Measurements from ENCODE around the gene KATNIP. TPM values are rescaled to one million over a fixed set of nuclear protein-coding genes. Genes with fewer than 3 reads are reported as not detected.
A peak's percentile ranks its signal among the peaks of the same experiment; 100 is the strongest.

KATNIP gene
- polyA plus RNA-seq, 4 donors, result 1.9 to 17.5 (median 10.5) TPM

DNA sequence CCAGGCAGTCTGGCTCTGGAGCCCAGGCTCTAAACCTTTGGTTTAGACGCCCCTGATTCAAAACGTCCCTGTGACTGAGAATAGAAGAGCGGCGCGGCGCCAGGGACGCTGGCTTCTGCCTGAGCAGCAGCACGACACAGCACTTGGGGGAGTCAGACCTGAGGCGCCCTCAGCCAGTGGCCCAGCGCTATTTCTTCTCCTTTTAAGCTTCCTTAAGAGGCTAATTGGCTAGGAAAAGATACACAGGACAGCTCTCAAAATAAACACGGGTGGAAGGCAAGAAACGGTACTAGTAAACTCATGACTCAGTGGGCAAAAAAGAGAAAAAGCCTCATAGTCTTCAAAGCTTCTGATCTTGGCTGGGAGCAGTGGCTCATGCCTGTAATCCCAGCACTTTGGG lies 35.1 kb upstream of the KATNIP start:
- Histone ChIP-seq H3K27ac (ENCODE audit: low read depth in 1 of 3, low read length in 2 of 3) (peak overlapping the region in 1 of 3 donors; percentile 35), H3K27me3 (ENCODE audit: control insufficient read depth in 3 of 3, insufficient read depth in 3 of 3, low read length in 3 of 3) (no peaks in the 10 kb centered on the region), H3K36me3 (ENCODE audit: control insufficient read depth in 3 of 3, insufficient read depth in 2 of 3, low read depth in 1 of 3, low read length in 3 of 3) (peaks cover 9 to 58% (median 10%) of the 10 kb centered on the region in 3 donors), H3K9me3 (ENCODE audit: control insufficient read depth in 2 of 2, insufficient read depth in 1 of 2, low read depth in 1 of 2, low read length in 1 of 2) (no peaks in the 10 kb centered on the region), H3K4me3 (ENCODE audit: low read depth in 1 of 3, low read length in 3 of 3) (no peak overlapping the region), H3K4me1 (ENCODE audit: control insufficient read depth in 3 of 3, insufficient read depth in 2 of 3, low read depth in 1 of 3, low read length in 2 of 3) (no peaks in the 10 kb centered on the region)
- FAIRE-seq (no peak), DNase-seq (no peak)
- 84 to 90% (median 84%) methylated on average over 12 of the region's 12 CpGs for WGBS, 3 donors

DNA sequence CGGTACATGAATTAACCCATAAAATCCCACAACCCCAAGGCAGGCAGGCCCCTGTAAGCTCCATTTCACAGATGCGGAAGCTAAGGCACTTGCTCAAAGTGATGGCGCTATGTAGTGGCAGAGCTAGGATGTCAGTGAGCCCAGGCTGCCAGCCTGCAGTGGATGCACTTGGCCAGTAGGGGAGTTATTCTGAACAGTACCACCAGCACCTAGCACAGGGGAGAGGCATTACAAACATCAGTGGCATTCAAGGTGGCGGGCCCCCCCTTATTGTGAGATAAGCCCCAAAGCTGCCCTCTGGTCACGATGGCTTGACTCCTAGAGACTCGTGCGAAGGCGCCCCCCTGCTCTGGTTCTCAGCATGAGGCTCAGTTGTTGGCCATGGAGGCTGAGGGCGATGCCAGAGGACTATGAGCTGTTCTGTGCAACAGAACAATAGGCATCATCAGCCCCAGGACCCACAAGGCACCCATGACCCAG lies 34.0 kb upstream of the KATNIP start:
- no peak overlapping the region for H3K27ac ChIP-seq (ENCODE audit: low read depth in 1 of 3, low read length in 2 of 3)
- peaks cover 5 to 56% (median 8%) of the 10 kb centered on the region in 3 donors for H3K36me3 ChIP-seq (ENCODE audit: control insufficient read depth in 3 of 3, insufficient read depth in 2 of 3, low read depth in 1 of 3, low read length in 3 of 3)
- no peak overlapping the region for H3K4me3 ChIP-seq (ENCODE audit: low read depth in 1 of 3, low read length in 3 of 3)
- no peaks in the 10 kb centered on the region for H3K4me1 ChIP-seq (ENCODE audit: control insufficient read depth in 3 of 3, insufficient read depth in 2 of 3, low read depth in 1 of 3, low read length in 2 of 3)
- no peaks in the 10 kb centered on the region for H3K27me3 ChIP-seq (ENCODE audit: control insufficient read depth in 3 of 3, insufficient read depth in 3 of 3, low read length in 3 of 3)
- FAIRE-seq (no peak), DNase-seq (peak; percentile 5 to 19)
- WGBS, 3 donors, result 90 to 94% (median 93%) methylated on average over 9 of the region's 9 CpGs
- H3K9me3 ChIP-seq (ENCODE audit: control insufficient read depth in 2 of 2, insufficient read depth in 1 of 2, low read depth in 1 of 2, low read length in 1 of 2), result no peaks in the 10 kb centered on the region

DNA sequence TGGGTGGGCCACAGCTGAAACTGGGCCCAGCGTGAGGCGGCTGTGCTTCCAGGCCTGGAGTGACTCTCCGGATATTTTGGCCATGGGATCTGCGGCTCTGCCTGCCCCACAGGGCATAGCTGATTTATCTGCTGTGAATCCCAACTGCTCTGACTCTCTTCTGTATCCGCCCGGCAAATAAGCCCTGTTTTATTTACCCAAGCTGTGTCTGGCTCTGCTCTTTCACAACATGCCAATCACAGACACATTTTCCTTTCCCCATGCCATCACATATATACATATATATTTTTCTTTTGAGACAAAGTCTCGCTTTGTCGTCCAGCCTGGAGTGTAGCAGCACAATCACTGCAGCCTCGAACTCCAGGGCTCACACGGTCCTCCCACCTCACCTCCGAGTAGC lies 33.6 kb upstream of the KATNIP start:
- Histone ChIP-seq H3K4me1 (ENCODE audit: control insufficient read depth in 3 of 3, insufficient read depth in 2 of 3, low read depth in 1 of 3, low read length in 2 of 3) (no peaks in the 10 kb centered on the region), H3K27me3 (ENCODE audit: control insufficient read depth in 3 of 3, insufficient read depth in 3 of 3, low read length in 3 of 3) (no peaks in the 10 kb centered on the region), H3K36me3 (ENCODE audit: control insufficient read depth in 3 of 3, insufficient read depth in 2 of 3, low read depth in 1 of 3, low read length in 3 of 3) (peaks cover under 1 to 56% (median 8%) of the 10 kb centered on the region in 3 donors), H3K9me3 (ENCODE audit: control insufficient read depth in 2 of 2, insufficient read depth in 1 of 2, low read depth in 1 of 2, low read length in 1 of 2) (no peaks in the 10 kb centered on the region), H3K27ac (ENCODE audit: low read depth in 1 of 3, low read length in 2 of 3) (no peak overlapping the region), H3K4me3 (ENCODE audit: low read depth in 1 of 3, low read length in 3 of 3) (no peak overlapping the region)
- 93 to 97% (median 94%) methylated on average over 11 of the region's 11 CpGs for WGBS, 3 donors
- no peak for DNase-seq
- no peak for FAIRE-seq

DNA sequence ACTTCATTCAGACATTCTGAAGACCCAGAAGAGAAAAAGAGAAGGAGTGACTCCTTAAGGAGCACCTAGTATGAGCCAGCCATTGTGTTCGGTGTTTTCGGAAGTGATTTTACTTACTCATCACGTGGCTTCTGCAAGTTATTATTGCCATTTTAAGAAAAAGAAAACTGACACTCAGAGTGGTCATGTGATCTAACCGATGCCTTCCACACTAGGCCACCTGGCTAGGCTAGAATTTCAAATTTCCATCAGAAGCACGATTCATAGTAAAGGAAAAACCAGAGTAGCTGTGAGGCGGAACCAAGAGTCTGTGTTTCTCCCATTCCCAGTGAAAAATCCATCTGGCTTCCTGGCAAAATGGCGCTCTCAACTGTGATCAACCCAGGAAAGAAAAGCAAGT lies 32.3 kb upstream of the KATNIP start:
- WGBS, 3 donors, result 96 to 98% (median 96%) methylated on average over 7 of the region's 7 CpGs
- DNase-seq (no peak), FAIRE-seq (no peak)
- Histone ChIP-seq H3K27ac (ENCODE audit: low read depth in 1 of 3, low read length in 2 of 3) (no peak overlapping the region), H3K4me1 (ENCODE audit: control insufficient read depth in 3 of 3, insufficient read depth in 2 of 3, low read depth in 1 of 3, low read length in 2 of 3) (no peaks in the 10 kb centered on the region), H3K36me3 (ENCODE audit: control insufficient read depth in 3 of 3, insufficient read depth in 2 of 3, low read depth in 1 of 3, low read length in 3 of 3) (peaks cover 0 to 50% (median 6%) of the 10 kb centered on the region in 3 donors), H3K27me3 (ENCODE audit: control insufficient read depth in 3 of 3, insufficient read depth in 3 of 3, low read length in 3 of 3) (no peaks in the 10 kb centered on the region), H3K9me3 (ENCODE audit: control insufficient read depth in 2 of 2, insufficient read depth in 1 of 2, low read depth in 1 of 2, low read length in 1 of 2) (no peaks in the 10 kb centered on the region), H3K4me3 (ENCODE audit: low read depth in 1 of 3, low read length in 3 of 3) (no peak overlapping the region)

DNA sequence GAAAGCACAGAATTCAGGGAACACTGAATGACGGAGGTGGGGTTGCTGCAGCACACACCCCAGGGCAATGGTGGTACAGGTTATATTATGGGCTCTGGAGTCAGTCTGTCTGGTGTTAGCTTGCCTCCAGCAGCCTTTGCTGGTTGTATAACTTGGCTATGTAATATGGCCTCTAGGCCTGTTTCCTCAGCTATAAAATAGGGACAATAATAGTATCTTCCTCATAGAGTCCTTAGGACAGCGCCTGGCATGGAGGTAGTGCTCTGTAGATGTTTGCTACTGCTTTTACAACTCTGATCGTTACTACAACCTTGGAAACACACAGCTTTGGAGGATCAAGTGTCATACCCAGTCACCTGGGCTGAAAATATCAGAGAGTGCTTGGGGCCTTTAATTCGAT lies 31.7 kb upstream of the KATNIP start:
- no peak for FAIRE-seq
- WGBS, 3 donors, result 96 to 99% (median 98%) methylated on average over 4 of the region's 4 CpGs
- H3K4me1 ChIP-seq (ENCODE audit: control insufficient read depth in 3 of 3, insufficient read depth in 2 of 3, low read depth in 1 of 3, low read length in 2 of 3), result no peaks in the 10 kb centered on the region

DNA sequence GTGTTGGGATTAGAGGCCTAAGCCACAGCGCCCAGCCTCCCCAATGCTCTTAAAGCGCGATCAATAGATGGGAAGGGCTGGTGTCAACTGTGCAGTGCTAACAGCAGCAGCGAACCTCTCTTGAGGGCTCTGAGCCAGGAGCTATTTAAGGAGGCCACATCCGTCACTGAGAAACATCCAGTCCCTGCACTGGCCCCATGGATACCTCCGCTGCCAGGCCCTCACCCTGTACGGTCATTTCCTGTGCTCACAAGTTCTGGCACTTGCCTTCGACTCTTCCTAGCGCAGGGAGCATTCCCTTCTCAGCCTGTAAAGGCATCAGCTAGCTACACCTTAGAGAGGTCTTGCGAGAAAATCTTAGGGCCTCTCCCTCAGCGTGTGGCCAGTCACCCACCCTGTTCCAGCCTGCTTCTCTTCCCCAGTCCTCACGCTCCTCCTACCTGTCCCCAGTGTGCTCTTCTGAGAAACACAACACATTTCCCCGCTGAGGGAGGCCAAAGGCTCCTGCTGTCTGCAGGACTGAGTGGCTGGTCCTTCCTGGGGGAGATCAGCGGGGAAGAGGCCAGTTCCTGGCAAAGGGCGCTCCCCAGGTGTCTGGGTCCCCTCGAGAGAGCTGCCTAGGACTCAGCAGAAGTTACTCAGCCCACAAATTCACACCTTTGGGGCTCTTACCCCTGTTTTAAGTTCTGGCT lies 28.8 kb upstream of the KATNIP start:
- peaks cover 8 to 44% (median 14%) of the 10 kb centered on the region in 3 donors for H3K36me3 ChIP-seq (ENCODE audit: control insufficient read depth in 3 of 3, insufficient read depth in 2 of 3, low read depth in 1 of 3, low read length in 3 of 3)
- FAIRE-seq (no peak), DNase-seq (no peak)
- H3K27ac ChIP-seq (ENCODE audit: low read depth in 1 of 3, low read length in 2 of 3), result peak overlapping the region in 1 of 3 donors; percentile 25
- no peak overlapping the region for H3K4me3 ChIP-seq (ENCODE audit: low read depth in 1 of 3, low read length in 3 of 3)
- H3K9me3 ChIP-seq (ENCODE audit: control insufficient read depth in 2 of 2, insufficient read depth in 1 of 2, low read depth in 1 of 2, low read length in 1 of 2), result peaks cover 0 to 6% of the 10 kb centered on the region in 2 donors
- no peaks in the 10 kb centered on the region for H3K27me3 ChIP-seq (ENCODE audit: control insufficient read depth in 3 of 3, insufficient read depth in 3 of 3, low read length in 3 of 3)
- WGBS, 3 donors, result 73 to 93% (median 91%) methylated on average over 16 of the region's 16 CpGs
- no peaks in the 10 kb centered on the region for H3K4me1 ChIP-seq (ENCODE audit: control insufficient read depth in 3 of 3, insufficient read depth in 2 of 3, low read depth in 1 of 3, low read length in 2 of 3)

More for the DNA sequence above, 31.7 kb upstream of the KATNIP start:
- Histone ChIP-seq H3K27ac (ENCODE audit: low read depth in 1 of 3, low read length in 2 of 3) (no peak overlapping the region), H3K9me3 (ENCODE audit: control insufficient read depth in 2 of 2, insufficient read depth in 1 of 2, low read depth in 1 of 2, low read length in 1 of 2) (no peaks in the 10 kb centered on the region), H3K36me3 (ENCODE audit: control insufficient read depth in 3 of 3, insufficient read depth in 2 of 3, low read depth in 1 of 3, low read length in 3 of 3) (peaks cover 0 to 47% (median 6%) of the 10 kb centered on the region in 3 donors), H3K4me3 (ENCODE audit: low read depth in 1 of 3, low read length in 3 of 3) (no peak overlapping the region), H3K27me3 (ENCODE audit: control insufficient read depth in 3 of 3, insufficient read depth in 3 of 3, low read length in 3 of 3) (no peaks in the 10 kb centered on the region)
- no peak for DNase-seq

DNA sequence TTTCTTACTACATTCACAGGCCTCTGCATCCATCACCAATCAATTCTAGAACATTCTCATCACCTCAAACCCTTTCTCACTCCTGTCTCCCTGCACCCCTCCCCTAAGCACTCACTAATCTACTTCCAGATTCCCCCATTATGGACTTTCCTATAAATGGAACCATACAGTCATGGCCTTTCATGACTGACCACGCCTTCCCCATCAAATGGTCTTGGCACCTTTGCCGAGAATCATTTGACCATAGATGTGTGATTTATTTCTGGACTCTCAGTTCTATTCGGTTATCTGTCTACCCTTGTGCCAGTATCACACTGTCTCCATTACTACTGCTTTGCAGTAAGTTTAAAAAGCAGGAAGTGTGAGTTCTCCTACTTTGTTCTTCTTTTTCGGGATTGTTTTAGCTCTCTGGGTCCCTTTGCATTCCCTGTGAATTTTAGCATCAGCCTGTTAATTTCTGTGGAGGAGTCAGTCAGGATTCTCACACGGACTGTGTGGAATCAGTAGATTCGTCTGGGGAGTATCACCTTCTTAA lies 27.7 kb upstream of the KATNIP start:
- 84 to 91% (median 89%) methylated on average over 6 of the region's 6 CpGs for WGBS, 3 donors
- DNase-seq, result no peak
- no peak overlapping the region for H3K27ac ChIP-seq (ENCODE audit: low read depth in 1 of 3, low read length in 2 of 3)
- H3K36me3 ChIP-seq (ENCODE audit: control insufficient read depth in 3 of 3, insufficient read depth in 2 of 3, low read depth in 1 of 3, low read length in 3 of 3), result peaks cover 10 to 49% (median 18%) of the 10 kb centered on the region in 3 donors
- FAIRE-seq, result no peak
- no peak overlapping the region for H3K4me3 ChIP-seq (ENCODE audit: low read depth in 1 of 3, low read length in 3 of 3)
- H3K27me3 ChIP-seq (ENCODE audit: control insufficient read depth in 3 of 3, insufficient read depth in 3 of 3, low read length in 3 of 3), result no peaks in the 10 kb centered on the region
- H3K9me3 ChIP-seq (ENCODE audit: control insufficient read depth in 2 of 2, insufficient read depth in 1 of 2, low read depth in 1 of 2, low read length in 1 of 2), result peaks cover 0 to 7% of the 10 kb centered on the region in 2 donors
- H3K4me1 ChIP-seq (ENCODE audit: control insufficient read depth in 3 of 3, insufficient read depth in 2 of 3, low read depth in 1 of 3, low read length in 2 of 3), result no peaks in the 10 kb centered on the region

DNA sequence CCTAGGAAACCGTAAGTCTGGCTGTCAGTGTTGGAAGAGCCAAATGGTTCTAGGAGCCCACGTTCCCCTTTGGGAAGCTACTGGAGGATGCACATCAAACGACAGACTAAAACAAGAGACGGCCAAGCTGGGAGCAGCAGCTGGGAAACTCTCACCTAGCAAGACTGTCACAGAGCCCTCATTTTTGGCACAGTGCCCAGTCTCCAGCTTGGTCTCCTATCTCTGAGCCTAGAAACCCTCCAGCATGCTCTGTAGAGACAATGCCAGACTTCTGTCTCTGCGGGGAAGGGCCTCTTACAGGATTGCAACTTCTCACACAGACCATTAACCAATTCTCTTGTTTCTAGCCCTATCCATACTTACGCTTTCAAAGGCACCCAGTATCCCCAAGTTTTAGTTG lies 23.8 kb upstream of the KATNIP start:
- H3K4me1 ChIP-seq (ENCODE audit: control insufficient read depth in 3 of 3, insufficient read depth in 2 of 3, low read depth in 1 of 3, low read length in 2 of 3), result no peaks in the 10 kb centered on the region
- no peak overlapping the region for H3K27ac ChIP-seq (ENCODE audit: low read depth in 1 of 3, low read length in 2 of 3)
- DNase-seq, result peak in 1 of 2 donors; percentile 6
- H3K4me3 ChIP-seq (ENCODE audit: low read depth in 1 of 3, low read length in 3 of 3), result no peak overlapping the region
- H3K36me3 ChIP-seq (ENCODE audit: control insufficient read depth in 3 of 3, insufficient read depth in 2 of 3, low read depth in 1 of 3, low read length in 3 of 3), result peaks cover 17 to 61% (median 28%) of the 10 kb centered on the region in 3 donors
- FAIRE-seq, result no peak
- peaks cover 0 to 7% of the 10 kb centered on the region in 2 donors for H3K9me3 ChIP-seq (ENCODE audit: control insufficient read depth in 2 of 2, insufficient read depth in 1 of 2, low read depth in 1 of 2, low read length in 1 of 2)
- WGBS, 3 donors, result 89 to 96% (median 94%) methylated on average over 6 of the region's 6 CpGs
- no peaks in the 10 kb centered on the region for H3K27me3 ChIP-seq (ENCODE audit: control insufficient read depth in 3 of 3, insufficient read depth in 3 of 3, low read length in 3 of 3)
